H1 (cell line): ENCODE measurements around the gene CCDC121. TPM values are rescaled to one million over a fixed set of nuclear protein-coding genes. Genes with fewer than 3 reads are reported as not detected.

Experiments used
- CTCF ChIA-PET: fragments of 300-600 bp; sonication (Branson Sonifier 250); formaldehyde crosslinking; loops from one replicate; lab custom pipeline; 2021; ENCODE audit not compliant: partially characterized antibody; lab: Charles Lee
- POLR2A ChIA-PET: fragments of 300-600 bp; sonication (Branson Sonifier 250); formaldehyde crosslinking; loops from one replicate; lab custom pipeline; 2021; ENCODE audit warnings: inconsistent platforms; ENCODE audit not compliant: partially characterized antibody; lab: Charles Lee
- DNase-seq, 2 experiments: peaks; one replicate each; pipeline versions ENCODE4 v3.0.0 to v3.0.0-alpha.2; 2010 to 2022; ENCODE audit warnings: low spot score in 2 of 2, low read depth in 1 of 2, mixed read lengths in 1 of 2
- FAIRE-seq: peaks from 2 replicates; lab custom pipeline; 2011; peaks lifted over from hg19 to GRCh38; lab: Jason Lieb, UNC
- H2AFZ ChIP-seq: 2 replicates; pipeline ENCODE4 v1.8.1; 2012; ENCODE audit warnings: low read length, inconsistent platforms
- H2AK5ac ChIP-seq: 2 replicates; pipeline ENCODE4 v1.6.1; 2013; ENCODE audit warnings: low read depth, low read length
- H2BK120ac ChIP-seq: replicated peaks from 2 replicates; pipeline ENCODE3; 2013; ENCODE audit warnings: low read depth, low read length, inconsistent platforms
- H2BK12ac ChIP-seq: 2 replicates; pipeline ENCODE4 v1.6.1; 2013; ENCODE audit warnings: low read depth, low read length
- H2BK15ac ChIP-seq: 2 replicates; pipeline ENCODE4 v1.6.1; 2013; ENCODE audit warnings: low read length
- H2BK20ac ChIP-seq: 2 replicates; pipeline ENCODE4 v1.6.1; 2013; ENCODE audit warnings: low read length
- H2BK5ac ChIP-seq: 2 replicates; pipeline ENCODE4 v1.6.1; 2013; ENCODE audit warnings: low read depth, low read length
- H3K14ac ChIP-seq: 2 replicates; pipeline ENCODE4 v1.6.1; 2013; ENCODE audit warnings: inconsistent platforms; ENCODE audit not compliant: insufficient read length
- H3K18ac ChIP-seq: 2 replicates; pipeline ENCODE4 v1.6.1; 2013; ENCODE audit warnings: low read length; ENCODE audit errors: extremely low read depth
- H3K23ac ChIP-seq: 2 replicates; pipeline ENCODE4 v1.6.1; 2013; ENCODE audit warnings: inconsistent platforms; ENCODE audit not compliant: insufficient read length
- H3K23me2 ChIP-seq: 2 replicates; pipeline ENCODE4 v1.6.1; 2013; ENCODE audit warnings: low read depth, low read length
- H3K27ac ChIP-seq: 2 replicates; pipeline ENCODE4 v1.6.1; 2011; ENCODE audit warnings: low read depth, low read length, inconsistent platforms
- H3K27me3 ChIP-seq, 4 experiments: replicated peaks in 1 of 4; 1 replicate in 1 of 4; 2 replicates in 3 of 4; pipeline versions ENCODE4 v1.6.1 to v1.8.1; 2011 to 2013; ENCODE audit warnings: low read length in 3 of 4, mild to moderate bottlenecking in 3 of 4, inconsistent platforms in 2 of 4, mixed read lengths in 2 of 4, moderate library complexity in 1 of 4; ENCODE audit not compliant: control insufficient read depth in 3 of 4, insufficient read depth in 3 of 4; ENCODE audit errors: extremely low read depth in 1 of 4
- H3K36me3 ChIP-seq, 4 experiments: 2 replicates each; pipeline versions ENCODE4 v1.6.1 to v1.8.1; 2011 to 2013; ENCODE audit warnings: mild to moderate bottlenecking in 4 of 4, low read length in 3 of 4, moderate library complexity in 2 of 4, control low read depth in 1 of 4, inconsistent platforms in 1 of 4; ENCODE audit not compliant: insufficient read depth in 4 of 4, control insufficient read depth in 2 of 4
- H3K4ac ChIP-seq: replicated peaks from 2 replicates; pipeline ENCODE3; 2013; ENCODE audit warnings: low read length, low read depth, mixed read lengths, inconsistent platforms; ENCODE audit not compliant: insufficient read length
- H3K4me1 ChIP-seq, 4 experiments: replicated peaks in 1 of 4; 1 replicate in 1 of 4; 2 replicates in 3 of 4; pipeline versions ENCODE4 v1.6.1 to v1.8.1; 2011 to 2013; ENCODE audit warnings: low read length in 3 of 4, inconsistent platforms in 2 of 4, mixed read lengths in 1 of 4; ENCODE audit not compliant: insufficient read depth in 4 of 4, control insufficient read depth in 3 of 4
- H3K4me2 ChIP-seq, 2 experiments: 2 replicates each; pipeline versions ENCODE4 v1.6.1 to v1.8.1; 2011 to 2013; ENCODE audit warnings: low read depth in 2 of 2, low read length in 2 of 2, control low read depth in 1 of 2, inconsistent platforms in 1 of 2, mild to moderate bottlenecking in 1 of 2; ENCODE audit not compliant: insufficient read depth in 1 of 2
- H3K4me3 ChIP-seq, 4 experiments: fragments of 200-600, 300-600 bp in 1 of 4; sonication (generic), shearing (Covaris generic), sonication (Bioruptor Twin) in 1 of 4; 2 replicates each; pipeline versions ENCODE4 v1.5.1 to v1.8.1; 2011 to 2016; ENCODE audit warnings: low read length in 4 of 4, low read depth in 3 of 4, control low read depth in 2 of 4, inconsistent platforms in 2 of 4, mild to moderate bottlenecking in 2 of 4, mixed read lengths in 1 of 4, moderate library complexity in 1 of 4; ENCODE audit not compliant: insufficient read depth in 2 of 4; ENCODE audit errors: extremely low read depth in 1 of 4
- H3K56ac ChIP-seq: replicated peaks from 2 replicates; pipeline ENCODE3; 2013; ENCODE audit warnings: low read depth, mild to moderate bottlenecking, mixed read lengths, low read length, inconsistent platforms; ENCODE audit not compliant: insufficient read length
- H3K79me1 ChIP-seq: 2 replicates; pipeline ENCODE4 v1.6.1; 2013; ENCODE audit warnings: low read depth, low read length, control low read depth
- H3K79me2 ChIP-seq, 2 experiments: 2 replicates each; pipeline versions ENCODE4 v1.6.1 to v1.8.1; 2012 to 2013; ENCODE audit warnings: low read length in 2 of 2, mild to moderate bottlenecking in 2 of 2, inconsistent platforms in 1 of 2; ENCODE audit not compliant: insufficient read depth in 2 of 2, control insufficient read depth in 1 of 2
- H3K9ac ChIP-seq, 4 experiments: replicated peaks in 1 of 4; 1 replicate in 1 of 4; 2 replicates in 3 of 4; pipeline versions ENCODE4 v1.6.1 to v1.8.1; 2011 to 2013; ENCODE audit warnings: low read depth in 3 of 4, low read length in 3 of 4, control low read depth in 2 of 4, mild to moderate bottlenecking in 2 of 4, moderate library complexity in 2 of 4, inconsistent platforms in 1 of 4; ENCODE audit errors: extremely low read depth in 1 of 4
- H3K9me3 ChIP-seq, 2 experiments: 2 replicates each; pipeline versions ENCODE4 v1.6.1 to v1.8.1; 2012 to 2013; ENCODE audit warnings: mild to moderate bottlenecking in 2 of 2, moderate library complexity in 2 of 2, control low read depth in 1 of 2, inconsistent platforms in 1 of 2, low read depth in 1 of 2, low read length in 1 of 2, mixed read lengths in 1 of 2; ENCODE audit not compliant: insufficient read depth in 2 of 2
- H4K20me1 ChIP-seq, 2 experiments: replicated peaks in 1 of 2; 2 replicates each; pipeline versions ENCODE3 to v1.8.1; 2011 to 2013; ENCODE audit warnings: inconsistent platforms in 2 of 2, low read length in 2 of 2, mild to moderate bottlenecking in 1 of 2; ENCODE audit not compliant: insufficient read depth in 2 of 2, control insufficient read depth in 1 of 2
- H4K5ac ChIP-seq: 2 replicates; pipeline ENCODE4 v1.6.1; 2013; ENCODE audit warnings: low read length, low read depth, mixed read lengths, inconsistent platforms; ENCODE audit not compliant: insufficient read length
- H4K8ac ChIP-seq: 2 replicates; pipeline ENCODE4 v1.8.0; 2013; ENCODE audit warnings: mild to moderate bottlenecking, moderate library complexity, low read length, inconsistent platforms; ENCODE audit not compliant: insufficient read depth; ENCODE audit errors: extremely low read depth
- H4K91ac ChIP-seq: replicated peaks from 2 replicates; pipeline ENCODE3; 2013; ENCODE audit warnings: low read length, mixed read lengths, inconsistent platforms; ENCODE audit not compliant: insufficient read length
- ATF3 ChIP-seq: IDR thresholded peaks from 2 replicates; pipeline ENCODE4 v1.6.1; 2011; ENCODE audit warnings: low read depth, mild to moderate bottlenecking, low read length; ENCODE audit not compliant: insufficient read depth
- CTBP2 ChIP-seq: IDR thresholded peaks from 2 replicates; pipeline ENCODE4 v1.7.0; 2011; ENCODE audit warnings: borderline replicate concordance, mild to moderate bottlenecking, moderate library complexity, mixed read lengths, low read length; ENCODE audit not compliant: insufficient read depth, insufficient read length
- EP300 ChIP-seq, 2 experiments: IDR thresholded peaks; 1 replicate in 1 of 2; 2 replicates in 1 of 2; pipeline ENCODE4 v1.6.1; 2011 to 2012; ENCODE audit warnings: low read depth in 2 of 2, low read length in 2 of 2, mild to moderate bottlenecking in 2 of 2, borderline replicate concordance in 1 of 2, inconsistent platforms in 1 of 2, moderate library complexity in 1 of 2
- HDAC2 ChIP-seq, 2 experiments: fragments of 300-600 bp in 1 of 2; sonication (generic) in 1 of 2; IDR thresholded peaks; 2 replicates each; pipeline ENCODE4 v1.6.1; 2011 to 2012; ENCODE audit warnings: low read depth in 2 of 2, low read length in 2 of 2, mild to moderate bottlenecking in 2 of 2, moderate library complexity in 2 of 2, borderline replicate concordance in 1 of 2, inconsistent platforms in 1 of 2
- JUN ChIP-seq: IDR thresholded peaks from 2 replicates; pipeline ENCODE4 v1.6.1; 2011; ENCODE audit warnings: low read depth, mild to moderate bottlenecking, improper control_type of control experiment, low read length
- PHF8 ChIP-seq: fragments of 200-600 bp; sonication (generic); conservative IDR thresholded peaks from 2 replicates; pipeline ENCODE4 v1.7.1; 2012; ENCODE audit warnings: low read depth, mild to moderate bottlenecking, inconsistent platforms, low read length, moderate library complexity
- RAD21 ChIP-seq, 2 experiments: IDR thresholded peaks in 1 of 2; conservative IDR thresholded peaks in 1 of 2; 2 replicates each; pipeline ENCODE4 v1.6.1; 2011; ENCODE audit warnings: low read depth in 2 of 2, low read length in 2 of 2, improper control_type of control experiment in 1 of 2, inconsistent platforms in 1 of 2, mild to moderate bottlenecking in 1 of 2, moderate library complexity in 1 of 2
- RBBP5 ChIP-seq: IDR thresholded peaks from 2 replicates; pipeline ENCODE4 v1.7.1; 2012; ENCODE audit warnings: low read depth, mild to moderate bottlenecking, inconsistent platforms, low read length, moderate library complexity, borderline replicate concordance
- RFX5 ChIP-seq: IDR thresholded peaks from 2 replicates; pipeline ENCODE4 v1.6.1; 2011; ENCODE audit warnings: low read depth, low read length, improper control_type of control experiment, borderline replicate concordance
- SUZ12 ChIP-seq: fragments of 200-600 bp; sonication (generic); IDR thresholded peaks from 2 replicates; pipeline ENCODE4 v1.6.1; 2012; ENCODE audit warnings: mild to moderate bottlenecking, inconsistent platforms, low read length, moderate library complexity, mixed read lengths
- TAF1 ChIP-seq: IDR thresholded peaks from 2 replicates; pipeline ENCODE4 v1.6.1; 2011; ENCODE audit warnings: mild to moderate bottlenecking, low read depth, low read length
- YY1 ChIP-seq: IDR thresholded peaks from 2 replicates; pipeline ENCODE4 v1.6.1; 2011; ENCODE audit warnings: low read depth, mild to moderate bottlenecking, low read length
- WGBS, 2 experiments: shearing (Covaris generic) in 1 of 2; methylation state at CpG; one replicate each; pipeline versions ENCODE4 v1.1.6 to v1.1.7; 2013 to 2015; ENCODE audit warnings: low lambda C conversion rate in 2 of 2, mixed read lengths in 2 of 2, inconsistent platforms in 1 of 2, low coverage in 1 of 2, missing lambda C conversion rate in 1 of 2; ENCODE audit not compliant: insufficient replicate concordance in 2 of 2, insufficient coverage in 1 of 2, insufficient read length in 1 of 2; ENCODE audit errors: extremely low coverage in 1 of 2, missing lambda C conversion rate in 1 of 2; 5-methylcytosine and 5-hydroxymethylcytosine counted together
- polyA plus RNA-seq, 7 experiments: library from polyadenylated mRNA; depleted of rRNA in 3 of 7; stranded (reverse) in 5 of 7; unstranded in 2 of 7; fragments of >200 nt in 5 of 7; fragments of 200-250 nt in 2 of 7; gene quantifications; 1 replicate in 5 of 7; 2 replicates in 1 of 7; 4 replicates in 1 of 7; pipeline versions ENCODE4 v1.2.1 to v1.2.3, GENCODE V29; 2011 to 2013; ENCODE audit warnings: missing spikeins in 2 of 7, mixed read lengths in 2 of 7
- total RNA-seq: library from RNA; stranded (reverse); fragmentation: NEBNext Ultra II Directional; extraction: Animal tissue kit (Norgen Biotek cat#: 25700); gene quantifications from 2 replicates; pipeline ENCODE4 v1.2.1, GENCODE V29; 2021

CCDC121 gene
- total and polyA plus RNA-seq, 2 of the 8 experiments (the other 6 are each of a cell fraction or from before 2014, with no cell fraction given) = 0.68 to 1.5 TPM

DNA sequence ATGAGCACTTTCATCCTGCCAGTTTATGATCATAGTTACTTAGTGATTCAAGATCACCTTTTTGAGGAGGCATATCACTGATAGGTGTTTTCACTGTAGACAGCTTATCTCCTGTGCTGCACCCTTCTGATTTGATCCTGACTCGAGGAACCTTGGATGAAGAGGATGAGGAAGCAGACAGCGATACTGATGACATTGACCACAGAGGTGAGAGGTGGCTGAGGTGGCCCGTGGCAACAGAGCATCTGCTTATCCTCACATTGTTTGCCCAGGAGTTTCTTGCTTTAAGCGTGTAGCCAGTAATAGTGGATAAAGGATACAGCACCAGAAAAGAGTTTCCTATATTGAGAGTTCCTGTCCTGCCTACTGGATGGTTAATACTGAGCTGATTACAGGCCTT lies 18.9 kb upstream of the CCDC121 start:
- no peak overlapping the region for H2BK5ac ChIP-seq
- DNase-seq (no peak), FAIRE-seq (no peak)
- POLR2A ChIA-PET = interaction anchor here (0.7 to 2.1 kb wide), 10 partner anchors 8 to 123 kb away, joined by 3 to 7 read pairs (median 4); partner anchors contain the start of genes CCDC121 and GPN1
- no peaks in the 10 kb centered on the region for H3K23me2 ChIP-seq
- H3K9ac ChIP-seq = no peak overlapping the region
- no peaks in the 10 kb centered on the region for H4K20me1 ChIP-seq
- no peak overlapping the region for H2BK20ac ChIP-seq
- 95% methylated on average over 4 of the region's 4 CpGs; no CpG with 5 or more reads in 1 of the 2 experiments for WGBS, 2 experiments
- H3K4me1 ChIP-seq = no peaks in the 10 kb centered on the region
- no peaks in the 10 kb centered on the region for H3K79me2 ChIP-seq
- no peaks in the 10 kb centered on the region for H3K27me3 ChIP-seq
- H4K8ac ChIP-seq = no peak overlapping the region
- no peaks in the 10 kb centered on the region for H3K9me3 ChIP-seq
- no peak overlapping the region for H3K18ac ChIP-seq
- H3K36me3 ChIP-seq = peaks cover 19 to 52% (median 42%) of the 10 kb centered on the region in 4 experiments
- CTCF ChIA-PET = interaction anchor here (0.7 to 5.2 kb wide), 3 partner anchors 35 to 345 kb away, joined by 3 to 22 read pairs (median 3); partner anchors contain the start of gene PPM1G
- no peak overlapping the region for H2BK12ac ChIP-seq
- no peak overlapping the region for H3K4ac ChIP-seq
- no peak overlapping the region for H3K4me2 ChIP-seq
- no peak overlapping the region for H4K5ac ChIP-seq
- H3K56ac ChIP-seq = no peak overlapping the region
- H3K4me3 ChIP-seq = no peak overlapping the region
- no peak overlapping the region for H2BK120ac ChIP-seq
- H2AFZ ChIP-seq = no peak overlapping the region
- H3K14ac ChIP-seq = no peak overlapping the region
- H2AK5ac ChIP-seq = no peak overlapping the region
- H3K79me1 ChIP-seq = no peaks in the 10 kb centered on the region
- H2BK15ac ChIP-seq = no peak overlapping the region
- H3K27ac ChIP-seq = no peak overlapping the region
- H3K23ac ChIP-seq = no peak overlapping the region
- no peak overlapping the region for H4K91ac ChIP-seq
- TF ChIP-seq EP300 (IDR thresholded peaks at IDR 0.05; ENCODE audit: borderline replicate concordance in 1 of 2, low read depth in 2 of 2, low read length in 2 of 2) = no peak
- TF ChIP-seq PHF8 = no peak
- TF ChIP-seq SUZ12 = no peak
- TF ChIP-seq HDAC2 (IDR thresholded peaks at IDR 0.05; ENCODE audit: borderline replicate concordance in 1 of 2, low read depth in 2 of 2, low read length in 2 of 2) = no peak
- no peak for TF ChIP-seq CTBP2
- TF ChIP-seq YY1 = no peak
- no peak for TF ChIP-seq RBBP5
- no peak for TF ChIP-seq TAF1
- no peak for TF ChIP-seq ATF3
- TF ChIP-seq RAD21 (IDR thresholded peaks at IDR 0.05 in 1 of 2, conservative IDR thresholded peaks at IDR 0.05 in 1 of 2; ENCODE audit: low read depth in 2 of 2, low read length in 2 of 2) = no peak
- TF ChIP-seq RFX5 = no peak
- TF ChIP-seq JUN = no peak
